ENCODE measurements around the gene SPPL2B. TPM values are rescaled to one million over a fixed set of nuclear protein-coding genes. Genes with fewer than 3 reads are reported as not detected.

Gene SPPL2B
- total RNA-seq, 1 experiment from 2014 or later = 73.7 TPM

DNA sequence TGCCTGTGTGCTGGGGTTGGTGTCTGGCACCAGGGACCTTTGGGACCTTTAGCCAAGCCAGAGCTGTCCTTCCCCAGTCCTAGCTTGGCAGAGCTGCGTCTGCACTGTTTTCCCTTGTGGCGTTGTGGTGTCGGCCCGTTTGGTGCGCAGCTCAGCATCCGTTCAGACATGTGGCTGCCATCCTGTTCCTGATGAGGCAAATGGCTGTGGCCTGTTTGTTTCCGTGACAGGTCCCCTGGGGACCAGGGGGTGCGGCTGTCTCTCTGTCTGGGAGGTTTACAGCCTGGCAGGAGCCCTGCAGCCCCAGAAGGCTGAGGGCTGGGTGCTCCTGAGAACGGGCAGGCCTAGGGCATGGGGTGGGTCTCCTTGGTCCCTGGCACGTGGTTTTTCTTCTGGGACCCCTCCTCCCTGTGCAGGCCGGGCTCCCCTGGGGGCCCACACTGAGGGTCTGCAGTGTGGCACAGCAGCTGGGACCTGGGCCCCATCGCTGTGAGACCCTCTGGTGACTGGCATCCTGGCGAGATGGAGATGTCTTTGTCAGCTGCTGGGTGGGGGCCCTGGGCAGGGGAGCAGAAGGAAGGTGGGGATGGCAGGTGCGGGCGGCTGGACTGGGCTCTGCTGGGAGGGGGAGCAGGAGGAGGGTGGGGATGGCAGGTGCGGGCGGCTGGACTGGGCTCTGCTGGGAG lies 4.0 kb downstream of the SPPL2B start:
- no peak overlapping the region for H2BK12ac ChIP-seq (ENCODE audit: insufficient read length, low read depth, low read length)
- H3K9me3 ChIP-seq (ENCODE audit: control insufficient read depth, low read depth, low read length) = no peaks in the 10 kb centered on the region
- peak overlapping the region in 1 of 3 experiments; percentile 69; a peak in 1 of 7 replicates for H3K27ac Mint-ChIP-seq
- peaks cover 7 to 19% (median 10%) of the 10 kb centered on the region in 3 experiments for H3K36me3 Mint-ChIP-seq (ENCODE audit: insufficient read depth in 1 of 3, low read depth in 3 of 3)
- no peak overlapping the region; the same call in 1 of the 2 replicates for H3K14ac ChIP-seq (ENCODE audit: insufficient read depth, low read length)
- no peak overlapping the region for H3K4me3 Mint-ChIP-seq
- H2AFZ ChIP-seq (ENCODE audit: low read length) = no peak overlapping the region
- no peak overlapping the region for H2BK120ac ChIP-seq (ENCODE audit: low read depth, low read length, poor library complexity, severe bottlenecking)
- DNase-seq = no peak
- H3K27ac ChIP-seq (ENCODE audit: insufficient read length, low read depth, low read length) = no peak overlapping the region
- no peak overlapping the region for H3T11ph ChIP-seq (ENCODE audit: low read length)
- peaks cover 1% of the 10 kb centered on the region; the same call in 1 of the 2 replicates for H3K27me3 Mint-ChIP-seq (ENCODE audit: low read depth)
- no peak overlapping the region for H2BK20ac ChIP-seq (ENCODE audit: low read depth, low read length, poor library complexity, severe bottlenecking)
- peaks cover 7% of the 10 kb centered on the region; the same call in 1 of the 2 replicates for H3K79me2 ChIP-seq (ENCODE audit: insufficient read depth, low read length)
- H2AK5ac ChIP-seq (ENCODE audit: insufficient read length, low read length) = no peak overlapping the region
- H3K56ac ChIP-seq (ENCODE audit: insufficient read length, low read depth, low read length) = no peak overlapping the region
- no peak overlapping the region for H4K91ac ChIP-seq (ENCODE audit: insufficient read length, low read depth, low read length)
- H3K4ac ChIP-seq (ENCODE audit: low read depth, low read length) = no peak overlapping the region
- H2BK5ac ChIP-seq (ENCODE audit: insufficient read length, low read length) = no peak overlapping the region
- TF ChIP-seq, protein P1, sequence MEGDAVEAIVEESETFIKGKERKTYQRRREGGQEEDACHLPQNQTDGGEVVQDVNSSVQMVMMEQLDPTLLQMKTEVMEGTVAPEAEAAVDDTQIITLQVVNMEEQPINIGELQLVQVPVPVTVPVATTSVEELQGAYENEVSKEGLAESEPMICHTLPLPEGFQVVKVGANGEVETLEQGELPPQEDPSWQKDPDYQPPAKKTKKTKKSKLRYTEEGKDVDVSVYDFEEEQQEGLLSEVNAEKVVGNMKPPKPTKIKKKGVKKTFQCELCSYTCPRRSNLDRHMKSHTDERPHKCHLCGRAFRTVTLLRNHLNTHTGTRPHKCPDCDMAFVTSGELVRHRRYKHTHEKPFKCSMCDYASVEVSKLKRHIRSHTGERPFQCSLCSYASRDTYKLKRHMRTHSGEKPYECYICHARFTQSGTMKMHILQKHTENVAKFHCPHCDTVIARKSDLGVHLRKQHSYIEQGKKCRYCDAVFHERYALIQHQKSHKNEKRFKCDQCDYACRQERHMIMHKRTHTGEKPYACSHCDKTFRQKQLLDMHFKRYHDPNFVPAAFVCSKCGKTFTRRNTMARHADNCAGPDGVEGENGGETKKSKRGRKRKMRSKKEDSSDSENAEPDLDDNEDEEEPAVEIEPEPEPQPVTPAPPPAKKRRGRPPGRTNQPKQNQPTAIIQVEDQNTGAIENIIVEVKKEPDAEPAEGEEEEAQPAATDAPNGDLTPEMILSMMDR (conservative IDR thresholded peaks at IDR 0.05) = no peak
- no peak overlapping the region for H3K18ac ChIP-seq (ENCODE audit: insufficient read length, low read depth, low read length)
- H3K23ac ChIP-seq (ENCODE audit: insufficient read length, low read depth, low read length) = no peak overlapping the region
- peaks cover 3 to 6% of the 10 kb centered on the region in 2 experiments; a peak in 4 of 5 replicates for H3K9me3 Mint-ChIP-seq
- H3K4me1 ChIP-seq (ENCODE audit: insufficient read depth, low read length) = peaks cover 5% of the 10 kb centered on the region; the same call in 1 of the 2 replicates
- peaks cover 9% of the 10 kb centered on the region for H3K23me2 ChIP-seq (ENCODE audit: insufficient read length, low read depth, low read length, poor library complexity, severe bottlenecking)
- no peaks in the 10 kb centered on the region for H3K27me3 ChIP-seq (ENCODE audit: insufficient read depth, low read length)
- H3K79me1 ChIP-seq (ENCODE audit: insufficient read depth, low read depth, low read length, poor library complexity, severe bottlenecking) = peaks cover 2% of the 10 kb centered on the region
- no peak overlapping the region for H2BK15ac ChIP-seq (ENCODE audit: low read depth, low read length)
- WGBS (ENCODE audit: extremely low coverage, insufficient read length, low lambda C conversion rate) = no CpG with 5 or more reads among the region's 17 CpGs
- no peak overlapping the region for H4K8ac ChIP-seq (replicated peaks; ENCODE audit: insufficient read length, low read depth, low read length)
- H3K9ac ChIP-seq (ENCODE audit: extremely low read depth, insufficient read length, low read length) = no peak overlapping the region
- no peak overlapping the region for H3K4me2 ChIP-seq (ENCODE audit: insufficient read depth, insufficient read length, low read length)
- H4K5ac ChIP-seq (ENCODE audit: insufficient read length, low read depth, low read length) = no peak overlapping the region
- peaks cover 30 to 48% of the 10 kb centered on the region in 2 experiments for H3K4me1 Mint-ChIP-seq
- peaks cover 5% of the 10 kb centered on the region for H4K20me1 ChIP-seq (ENCODE audit: control insufficient read depth, insufficient read depth, insufficient read length)

Measured in H9 (cell line).